Measurements from ENCODE around the gene ARMH3.

Gene ARMH3

DNA sequence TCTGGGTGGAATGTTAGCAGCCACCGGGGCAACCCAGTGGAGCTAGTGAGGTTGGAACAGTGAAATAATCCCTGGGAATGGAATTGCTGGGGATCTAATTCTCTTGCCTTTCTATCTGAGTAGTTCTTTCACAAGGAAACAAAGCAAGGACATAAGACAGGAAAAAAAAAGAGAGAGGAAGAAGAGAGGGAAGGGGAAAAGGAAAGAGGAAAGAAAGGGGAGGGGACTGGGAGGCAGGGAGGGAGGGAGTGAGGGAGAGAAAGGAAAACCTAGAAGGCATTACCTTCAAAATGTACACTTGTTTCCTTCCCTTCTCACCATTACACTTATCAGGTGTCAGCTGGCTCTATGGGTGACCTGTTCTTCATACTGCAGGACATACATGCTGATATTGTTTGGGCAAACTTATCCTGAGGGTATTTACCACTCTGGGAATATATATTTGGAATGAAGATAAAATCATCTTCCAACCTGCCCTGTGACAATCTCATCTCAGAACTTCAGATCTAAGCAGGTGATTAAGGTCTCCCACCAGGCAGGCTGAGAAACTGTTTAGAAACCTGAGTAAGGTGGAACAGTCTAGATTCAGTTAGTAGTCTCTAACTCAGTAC, 162.4 kb downstream of the ARMH3 start:
- DNase-seq = no peak

DNA sequence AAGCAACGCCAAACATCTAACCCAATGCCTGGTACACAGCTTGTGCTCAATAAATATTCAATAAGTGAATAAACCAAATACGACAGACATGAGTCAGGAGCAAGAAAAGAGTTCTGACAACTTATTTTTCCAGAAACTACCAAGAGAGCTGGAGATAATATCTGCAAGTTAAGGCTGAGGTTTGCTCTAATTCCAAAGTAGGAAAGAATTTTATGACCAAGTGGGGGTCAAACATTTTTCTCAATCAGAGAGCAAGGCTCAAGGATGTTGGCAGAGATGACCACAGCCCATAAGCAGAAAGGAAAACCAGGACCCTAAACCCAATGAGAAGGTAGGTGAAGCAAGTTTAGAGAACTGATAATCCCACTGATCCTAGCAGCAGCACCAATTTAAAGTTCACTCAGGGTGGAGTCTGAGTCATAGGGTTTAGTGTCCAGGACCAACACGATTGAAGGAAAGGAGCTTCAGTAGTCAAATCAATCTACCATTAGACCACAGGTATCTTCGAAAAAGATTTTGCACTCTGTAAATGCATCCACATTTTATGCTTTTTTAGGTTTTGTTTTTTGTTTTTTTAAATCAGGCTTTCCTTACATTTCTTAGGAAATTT, 163.1 kb downstream of the ARMH3 start:
- no peak for DNase-seq

DNA sequence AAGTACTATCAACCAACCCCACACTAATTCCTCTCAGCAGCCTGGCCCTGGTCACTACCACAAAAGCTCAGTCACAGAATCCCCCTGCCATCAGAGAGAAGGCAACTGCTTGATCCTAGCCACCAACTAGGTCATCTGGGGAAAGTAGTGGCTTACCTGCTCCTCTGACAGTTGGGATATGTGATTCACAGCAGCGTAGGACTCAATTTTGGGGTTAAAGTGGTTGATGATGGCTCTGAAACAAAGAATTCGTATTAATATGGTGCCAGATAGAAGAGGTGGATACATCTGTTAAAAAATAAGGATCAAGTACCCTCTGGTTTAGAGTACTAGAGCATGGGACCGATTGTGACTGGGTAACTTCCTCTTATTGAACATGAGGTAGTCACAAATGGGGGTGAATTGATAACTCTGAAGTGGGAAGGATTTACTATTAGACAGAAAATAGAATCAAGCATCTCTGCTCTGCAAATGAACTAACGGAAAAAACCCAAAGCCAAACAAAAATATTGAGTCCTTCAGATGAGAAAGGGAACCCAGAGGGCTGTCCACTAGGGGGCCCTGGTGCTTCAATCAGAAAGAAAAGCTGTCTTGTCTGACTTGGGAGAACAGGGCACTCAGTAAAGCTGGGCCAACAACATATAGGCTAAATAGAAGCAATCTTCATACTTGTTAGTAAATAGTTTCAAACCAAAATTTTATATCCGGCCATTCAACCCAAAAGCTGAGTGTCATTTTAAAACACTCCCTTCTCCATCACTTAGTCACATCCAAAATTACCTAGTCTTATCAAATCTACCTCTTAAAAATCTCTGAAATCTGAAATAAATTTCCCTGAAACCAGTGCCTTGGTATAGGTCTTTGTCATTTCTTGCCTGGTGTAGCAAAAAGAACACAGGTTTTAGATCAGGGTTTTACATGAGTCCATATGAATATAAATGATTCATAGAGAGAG, 166.4 kb downstream of the ARMH3 start:
- DNase-seq = peak; percentile 71

DNA sequence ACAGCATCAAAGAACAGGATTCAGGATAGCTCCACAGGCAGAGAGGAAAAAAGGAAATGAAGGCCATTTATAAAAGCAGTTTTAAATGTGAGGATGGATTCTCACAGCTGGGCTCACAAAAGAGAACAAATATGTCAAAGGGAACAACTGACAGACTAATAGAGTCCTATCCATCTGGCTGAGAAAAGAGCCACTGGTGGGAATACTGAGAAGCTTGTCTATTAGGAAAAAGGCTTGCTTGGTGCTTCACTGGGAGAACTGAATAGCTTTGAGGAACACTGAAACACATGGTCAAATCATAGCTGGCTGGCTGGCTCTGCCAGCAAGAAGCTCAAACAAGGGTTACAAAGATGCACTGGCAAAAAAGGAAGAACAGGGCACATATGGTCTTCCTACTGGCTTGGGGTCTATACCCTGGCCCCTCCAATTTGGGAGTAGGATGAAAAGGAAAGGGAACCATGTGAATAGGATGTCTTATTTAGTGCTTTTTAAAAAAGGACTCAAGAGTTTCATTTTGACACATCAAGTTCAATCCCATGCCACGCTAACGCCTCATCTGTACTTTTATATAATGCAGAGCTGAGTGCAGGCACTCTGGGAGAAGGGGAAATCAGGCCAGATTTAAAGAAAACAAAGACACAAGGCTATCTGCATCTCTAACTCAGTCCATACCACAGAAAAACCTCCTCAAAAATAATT, 167.6 kb downstream of the ARMH3 start:
- no peak for DNase-seq

DNA sequence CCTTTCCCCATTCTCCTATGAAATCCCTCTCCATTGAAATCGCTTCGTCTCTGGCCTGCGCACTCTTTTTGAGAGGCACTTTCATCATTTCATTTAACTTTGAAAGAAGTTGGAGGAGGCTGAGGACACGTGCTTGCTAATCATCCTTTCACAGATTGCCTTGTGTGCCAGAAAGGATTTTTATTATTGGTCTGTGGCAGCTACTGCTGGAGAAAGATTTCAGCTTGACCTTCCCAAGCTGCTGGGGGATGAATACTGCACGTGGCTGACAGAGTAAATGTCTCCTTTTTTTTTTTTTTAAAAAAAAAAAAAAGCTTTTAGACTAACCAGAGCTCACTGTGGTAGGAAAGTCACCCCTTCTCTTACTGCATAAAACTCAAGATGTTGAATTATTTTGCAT, 168.2 kb downstream of the ARMH3 start:
- no peak for DNase-seq

DNA sequence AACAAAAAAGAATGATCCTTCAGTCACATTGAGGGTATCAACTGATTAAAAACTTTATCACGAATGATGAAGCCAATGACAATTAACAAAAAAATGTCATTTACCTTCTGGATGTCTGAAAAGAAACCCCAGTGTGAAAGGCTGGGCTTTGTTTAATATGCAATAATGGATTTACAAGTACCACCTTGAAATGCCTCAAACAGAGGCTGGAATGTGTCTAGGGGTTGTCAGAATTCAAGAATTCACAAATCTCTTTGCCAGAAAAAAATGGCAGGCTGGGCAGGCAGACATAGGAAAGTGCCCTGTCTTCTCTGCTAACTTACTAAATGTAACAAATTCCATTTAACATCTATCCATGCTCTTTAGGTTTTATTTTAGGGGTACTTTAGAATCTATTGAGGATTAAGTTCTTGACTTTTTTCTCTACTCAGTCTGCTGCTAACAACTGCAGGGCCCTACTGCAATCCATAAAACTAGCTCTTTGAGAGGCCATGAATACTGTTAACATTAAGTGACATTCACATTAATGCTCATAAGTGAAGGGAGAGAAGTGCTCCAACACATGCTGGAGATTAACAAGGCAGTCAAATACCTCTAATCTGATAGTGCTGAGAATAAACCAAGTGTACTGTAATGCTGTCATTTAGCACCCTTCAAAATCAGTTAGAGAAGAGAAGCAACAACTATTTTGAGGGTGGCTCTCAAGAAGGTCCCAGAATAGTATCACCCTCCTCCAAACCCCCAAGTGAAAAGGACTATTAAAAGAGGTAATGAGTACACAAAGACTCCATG, 169.3 kb downstream of the ARMH3 start:
- no peak for DNase-seq

DNA sequence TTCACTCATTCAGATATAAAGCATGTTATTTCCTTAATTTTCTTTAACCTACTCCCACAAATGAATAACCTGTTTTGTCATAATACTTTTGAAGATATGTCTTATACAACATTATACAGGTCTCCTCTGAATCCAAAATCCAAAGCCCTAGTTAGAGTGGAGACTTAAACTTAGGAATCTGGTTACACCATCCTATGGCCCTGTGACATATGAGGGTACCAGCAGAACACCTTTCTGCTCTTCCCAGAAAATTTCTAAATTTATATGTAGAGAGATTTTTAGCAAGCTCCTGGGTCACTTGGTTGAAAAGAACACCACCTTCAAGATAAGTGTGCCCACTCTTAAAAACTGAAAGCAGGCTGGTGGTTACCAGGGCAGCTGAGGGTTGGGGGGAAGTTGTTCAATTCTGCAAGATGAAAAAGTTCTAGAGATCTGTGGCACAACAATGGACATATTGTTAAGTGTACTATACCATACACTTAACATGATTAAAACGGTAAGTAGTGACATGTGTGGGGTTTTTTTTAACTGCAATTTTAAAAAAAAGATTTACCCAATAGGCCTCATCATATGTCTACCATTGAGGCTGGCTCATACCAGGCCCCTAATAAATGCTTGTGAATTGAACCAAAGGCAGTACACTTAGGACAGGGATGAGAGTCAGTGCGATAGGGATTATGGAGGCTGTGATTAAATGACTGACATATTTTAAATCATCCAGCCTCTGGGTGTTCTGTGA, 174.8 kb downstream of the ARMH3 start:
- DNase-seq = no peak

DNA sequence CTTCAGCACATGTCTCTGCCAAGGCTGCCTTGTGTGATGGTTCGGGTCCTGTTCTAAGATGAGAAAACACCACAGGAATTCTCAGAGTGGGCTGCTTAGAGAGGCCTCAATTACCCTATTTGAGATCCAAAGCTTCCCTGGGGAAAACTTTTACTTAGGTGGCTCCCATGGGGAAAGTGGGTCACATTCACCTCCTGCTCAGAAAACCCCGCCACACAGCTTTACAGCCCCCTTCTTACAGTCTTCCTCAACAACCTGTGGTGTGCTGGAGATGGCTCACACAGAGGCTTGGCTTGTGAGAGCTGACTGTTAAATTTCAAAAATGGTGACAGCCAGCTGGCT, 175.8 kb downstream of the ARMH3 start:
- DNase-seq = no peak

DNA sequence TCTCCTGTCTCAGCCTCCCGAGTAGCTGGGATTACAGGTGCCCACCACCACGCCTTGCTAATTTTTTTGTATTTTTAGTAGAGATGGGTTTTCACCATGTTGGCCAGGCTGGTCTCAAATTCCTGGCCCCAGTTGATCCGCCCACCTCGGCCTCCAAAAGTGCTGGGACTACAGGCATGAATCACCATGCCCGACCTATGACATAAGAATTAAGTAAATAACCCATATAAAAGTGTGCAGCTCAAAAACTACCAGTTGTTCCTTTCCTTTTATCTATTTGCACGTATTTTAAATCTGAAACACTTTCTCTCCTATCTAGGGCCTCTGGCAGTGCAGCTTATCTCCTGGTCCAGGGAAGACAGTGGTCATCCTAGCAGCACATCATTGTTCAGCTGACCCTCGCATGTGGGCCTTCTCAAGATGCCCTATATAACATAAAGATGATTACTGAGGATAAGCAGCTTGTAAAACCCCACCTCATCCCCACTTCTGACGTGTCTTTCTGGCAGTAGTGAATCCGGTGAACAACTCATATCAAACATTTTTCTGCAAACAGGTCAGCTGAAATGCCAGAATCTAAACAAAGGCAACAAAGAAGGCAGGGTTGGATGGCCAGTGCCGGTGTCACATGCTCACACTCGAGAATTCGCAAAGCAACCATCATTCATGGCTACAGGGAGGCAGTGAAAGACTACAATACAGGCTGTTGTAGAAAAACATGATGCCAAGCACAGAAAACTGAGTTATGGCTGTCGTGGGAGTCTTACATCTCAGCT, 176.3 kb downstream of the ARMH3 start:
- peak; percentile 8 for DNase-seq

DNA sequence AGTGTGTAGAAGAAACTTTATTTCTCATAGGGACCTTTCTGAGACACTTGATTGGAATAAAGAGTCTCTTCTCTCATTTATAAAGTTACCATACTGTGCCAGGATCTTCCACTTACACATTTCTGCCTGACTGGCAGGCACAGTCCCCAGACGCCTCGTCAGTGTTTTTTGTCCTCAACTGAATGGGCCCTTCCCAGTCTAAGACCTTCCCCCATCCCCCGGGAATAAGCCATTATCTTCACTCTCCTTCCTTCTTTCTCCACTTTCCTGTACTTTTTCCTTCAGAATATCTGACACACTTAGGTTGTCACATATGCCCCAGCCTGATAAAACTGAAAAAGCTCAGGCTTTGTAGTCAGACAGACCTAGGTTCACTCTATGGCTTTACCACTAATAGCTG, 177.1 kb downstream of the ARMH3 start:
- DNase-seq = no peak

DNA sequence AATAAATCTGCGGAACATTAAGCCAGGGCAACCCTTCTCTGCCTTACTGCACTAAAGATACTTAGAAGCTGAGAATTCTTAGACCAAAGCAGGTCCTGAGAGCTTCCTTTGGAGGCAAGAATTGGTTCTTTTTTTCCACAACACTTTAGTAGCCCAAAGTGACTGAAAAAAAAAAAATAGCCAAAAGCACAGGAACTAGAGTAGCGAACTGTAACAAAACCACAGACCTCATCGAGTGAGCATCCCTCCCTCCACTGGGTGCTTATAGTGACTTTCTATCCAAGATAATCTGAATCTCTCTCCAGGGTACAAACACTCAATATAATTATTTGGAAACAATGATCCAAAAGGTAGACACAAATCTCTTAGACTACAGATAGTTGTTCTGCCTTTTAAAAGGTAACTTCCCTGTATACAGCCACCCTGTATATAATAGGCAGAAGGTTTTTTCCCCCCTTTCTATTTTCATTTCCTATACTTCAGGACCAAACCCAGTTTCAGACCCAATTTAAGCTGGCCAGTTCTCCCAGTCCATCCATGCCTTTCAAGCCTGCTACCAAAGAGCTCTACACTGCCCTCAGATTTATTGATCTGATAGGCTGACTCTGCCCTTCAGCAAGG, 180.8 kb downstream of the ARMH3 start:
- no peak for DNase-seq

DNA sequence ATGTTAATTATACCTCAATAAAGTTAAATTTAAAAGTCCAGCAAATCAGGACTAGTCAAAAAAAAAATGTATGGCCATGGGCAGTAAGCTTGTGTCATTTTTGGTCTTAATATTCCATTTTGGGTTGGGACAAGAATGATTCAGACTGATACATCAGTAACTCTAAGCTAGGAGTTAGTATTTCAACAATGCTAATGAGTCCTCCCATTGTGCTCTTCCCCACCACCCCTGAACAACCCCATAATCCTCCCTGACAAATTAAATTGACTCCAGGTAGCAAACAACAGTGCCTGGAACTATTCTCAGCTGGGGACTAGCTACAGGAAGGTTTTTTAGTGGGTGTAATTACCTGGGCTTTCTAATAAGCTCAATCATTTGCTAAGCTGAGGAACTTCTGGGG, 181.7 kb downstream of the ARMH3 start:
- no peak for DNase-seq

DNA sequence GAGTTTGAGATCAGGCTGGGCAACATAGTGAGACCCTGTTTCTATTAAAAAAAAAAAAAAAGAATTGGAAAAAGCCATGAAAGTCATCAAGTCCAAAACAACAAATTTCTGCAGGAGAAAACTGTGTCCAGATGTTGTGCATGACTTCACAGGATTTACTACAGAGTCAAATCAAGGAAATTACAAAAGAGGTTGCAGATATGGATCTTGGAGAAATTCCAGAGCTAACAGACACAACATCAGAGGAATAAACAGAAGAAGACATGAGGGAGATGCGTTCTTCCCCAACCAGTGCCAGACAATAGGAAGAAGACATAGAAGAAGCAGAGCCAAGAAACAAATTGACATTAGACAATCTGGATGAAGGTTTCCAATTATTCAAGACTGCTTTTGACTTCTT, 188.0 kb downstream of the ARMH3 start:
- no peak for DNase-seq

DNA sequence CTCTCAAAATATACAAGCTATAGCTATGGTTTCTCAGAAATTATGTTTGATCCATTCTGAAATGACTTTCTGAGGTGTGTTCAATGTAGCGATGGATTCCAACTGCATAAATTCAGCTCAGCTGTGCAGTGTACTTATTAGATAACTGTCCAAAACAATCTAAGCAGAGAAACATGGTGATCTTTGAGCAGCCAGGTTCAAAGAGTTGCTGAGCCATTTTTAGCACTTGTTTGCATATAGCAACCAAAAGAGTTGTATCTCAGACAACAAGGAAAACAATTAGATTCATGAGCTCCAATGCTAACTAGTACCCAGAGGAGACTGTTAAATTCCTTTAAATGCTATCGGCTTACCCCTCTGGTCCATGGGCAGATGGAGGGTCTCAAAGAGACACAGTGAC, 196.4 kb downstream of the ARMH3 start:
- DNase-seq = no peak

DNA sequence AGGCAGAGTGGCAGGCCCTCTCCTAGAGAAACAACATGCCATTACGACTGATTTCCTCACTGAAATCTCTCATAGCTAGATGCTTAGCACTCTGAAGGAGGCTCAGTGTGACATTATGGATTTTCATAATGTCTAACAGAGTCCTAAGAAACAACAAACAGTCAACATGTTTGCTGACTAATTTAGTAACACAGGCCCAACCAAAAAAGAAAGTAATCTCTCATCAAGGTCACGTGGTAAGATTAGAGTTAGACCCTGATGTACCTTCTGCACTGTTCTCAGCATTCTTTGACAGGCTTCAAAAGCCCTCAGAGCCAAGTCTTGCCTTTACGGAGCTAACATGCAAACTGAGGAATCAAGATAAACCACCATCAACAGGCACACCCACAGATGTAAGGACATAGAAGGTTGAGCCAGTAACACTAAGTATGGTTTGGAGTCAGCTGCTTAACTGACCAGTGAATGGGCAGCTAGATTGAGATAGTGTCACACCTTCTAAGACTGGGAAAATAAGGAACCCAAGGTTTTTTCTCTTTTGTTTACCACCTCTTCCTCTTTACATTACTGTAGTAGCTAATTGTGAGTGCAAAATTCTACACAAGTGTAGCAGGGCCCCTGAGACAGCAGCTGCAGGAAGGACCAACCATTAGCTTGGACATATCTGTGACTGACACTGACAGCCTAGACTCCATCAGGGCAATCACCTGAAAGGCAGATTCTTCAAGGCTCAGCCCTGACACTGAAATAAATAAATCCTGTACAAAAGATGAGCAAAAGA, 197.1 kb downstream of the ARMH3 start:
- DNase-seq = peak; percentile 17

DNA sequence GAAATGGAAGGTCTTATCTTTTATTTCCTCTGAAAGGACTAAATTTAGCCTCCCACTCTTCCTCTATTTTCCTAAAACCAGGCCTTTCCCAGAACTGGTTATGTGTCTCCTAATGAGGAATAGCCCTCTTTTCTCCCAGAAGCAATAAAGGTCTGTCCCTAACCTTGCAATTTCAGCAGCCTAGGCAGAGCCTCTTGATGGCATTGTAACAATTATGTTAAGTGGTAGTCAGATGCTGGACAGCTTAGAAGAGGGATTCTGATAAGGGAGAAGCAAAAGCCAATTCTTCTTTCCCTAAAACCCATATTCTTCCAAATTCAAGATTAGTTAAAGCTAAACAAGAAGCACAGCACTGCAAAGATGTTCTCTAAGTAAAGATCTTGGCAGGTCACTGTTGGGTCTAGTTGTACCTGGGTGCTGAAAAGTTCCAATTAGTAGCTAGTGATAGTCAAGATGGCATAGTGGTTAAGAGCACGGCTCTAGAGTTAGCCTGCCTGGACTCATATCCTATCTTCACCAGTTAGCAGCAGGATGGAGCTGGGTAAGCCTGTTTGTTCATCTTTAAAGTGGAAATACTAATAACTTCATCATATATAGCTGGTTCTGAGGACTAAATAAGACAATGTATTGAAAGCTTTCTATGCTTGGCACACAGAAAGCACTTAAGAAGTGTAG, 198.0 kb downstream of the ARMH3 start:
- DNase-seq = no peak

DNA sequence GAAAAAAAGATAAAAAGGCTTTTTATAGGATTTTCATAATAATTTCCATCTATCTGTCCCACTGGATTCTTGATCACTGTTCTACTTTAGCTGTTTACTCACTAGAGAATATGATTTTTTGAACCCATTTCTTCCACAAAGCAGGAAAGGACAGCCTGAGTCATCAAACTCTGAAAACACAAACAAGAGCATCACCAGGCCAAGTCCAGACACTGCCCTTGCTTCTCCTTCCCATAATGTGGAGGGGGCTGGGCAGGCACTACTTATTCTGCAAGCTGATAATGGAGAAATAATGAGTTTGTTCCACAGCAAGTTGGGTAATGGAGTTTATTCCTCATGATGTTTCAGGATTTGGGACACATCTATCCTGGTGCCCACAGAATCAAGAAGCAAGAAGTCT, 199.3 kb downstream of the ARMH3 start:
- peak; percentile 33 for DNase-seq

DNA sequence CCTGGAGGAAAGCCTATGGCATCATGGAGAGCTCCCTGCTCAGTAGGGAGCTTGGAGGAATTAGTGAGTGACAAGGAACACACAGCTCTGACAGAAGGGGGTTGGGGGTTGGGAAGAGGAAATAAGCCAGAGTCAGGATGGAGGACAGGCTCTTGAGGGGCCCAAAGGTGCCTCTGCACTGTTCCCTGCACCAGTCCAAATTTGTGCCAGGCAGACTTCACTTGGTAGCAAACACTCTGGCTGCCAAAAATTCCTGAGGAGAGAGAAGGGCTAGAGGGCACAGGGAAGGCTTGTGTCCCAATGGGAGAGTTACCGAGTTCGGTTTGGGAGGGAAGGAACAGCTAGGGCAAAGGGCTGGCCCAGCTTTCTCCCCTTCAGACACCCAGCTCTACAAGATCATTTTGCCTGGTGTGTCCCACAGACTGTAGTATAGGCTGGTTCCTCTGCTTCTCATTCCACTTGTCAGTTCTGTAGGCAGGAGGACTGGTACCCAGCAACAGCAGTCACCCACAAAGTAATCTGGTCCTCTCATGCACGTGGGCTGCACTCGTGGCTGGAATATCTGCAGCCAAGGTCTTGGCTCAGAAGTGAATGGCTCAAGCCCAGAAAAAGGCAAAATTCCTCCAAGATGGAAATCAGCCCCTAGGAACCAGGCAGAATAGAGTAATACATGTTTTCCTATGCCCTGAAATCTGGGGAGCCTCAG, 204.4 kb downstream of the ARMH3 start:
- no peak for DNase-seq

DNA sequence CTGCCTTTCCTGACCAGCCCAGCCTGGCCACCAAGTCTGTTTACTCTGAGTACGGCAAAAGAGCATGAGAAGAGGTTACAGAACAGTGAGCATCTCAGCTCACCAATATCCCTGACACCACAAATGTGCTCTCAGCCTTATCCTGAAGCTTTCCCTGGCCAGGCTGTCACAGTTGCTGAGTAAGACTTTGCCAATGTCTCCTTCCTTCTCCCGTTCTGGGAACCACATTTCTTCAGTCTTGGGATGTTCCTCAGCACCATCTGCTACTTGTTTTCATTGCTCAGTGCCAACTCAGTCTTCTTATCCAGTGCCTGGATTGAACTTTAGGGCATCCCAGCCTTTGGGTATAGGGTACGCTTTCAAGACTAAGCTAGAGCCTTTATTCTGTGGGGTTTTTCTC, 205.2 kb downstream of the ARMH3 start:
- DNase-seq = no peak
